Measurements from ENCODE around the gene PIK3CB. TPM values are rescaled to one million over a fixed set of nuclear protein-coding genes. Genes with fewer than 3 reads are reported as not detected.
"Not testable (repeated sequence)": the region's sequence is repeated elsewhere in the genome, so short reads cannot be mapped to it uniquely, and the experiment has no call there.

The PIK3CB gene
- total RNA-seq, 2 donors from 2014 or later, result 22.8 to 42.7 TPM

DNA sequence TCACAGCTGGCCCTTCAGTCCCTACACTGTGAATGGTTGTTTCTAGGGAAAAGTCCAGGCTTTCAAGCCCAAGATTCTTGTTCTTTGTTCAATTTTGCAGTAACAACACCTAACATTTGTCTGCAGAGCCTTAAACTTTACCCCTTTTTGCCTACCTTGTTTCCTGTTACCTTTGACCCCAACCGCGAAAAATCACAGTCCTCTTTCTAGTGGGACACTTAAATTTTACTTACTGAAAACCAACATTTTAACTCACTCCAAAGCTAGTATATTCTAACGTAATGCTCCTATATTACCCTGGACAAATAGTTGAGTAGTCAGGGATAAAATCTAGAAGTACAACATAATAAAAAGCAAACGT is 649 bp upstream of the PIK3CB start:
- ATAC-seq (no peak), DNase-seq (ENCODE audit: low spot score) (no peak)
- no peaks in the 10 kb centered on the region for H3K27me3 Mint-ChIP-seq
- H3K4me1 Mint-ChIP-seq (ENCODE audit: low read depth in 2 of 2), result peaks cover 20 to 21% of the 10 kb centered on the region in 2 donors
- no peaks in the 10 kb centered on the region for H3K9me3 Mint-ChIP-seq
- peaks cover 6% of the 10 kb centered on the region for H3K36me3 Mint-ChIP-seq
- peak overlapping the region; percentile 83 to 99 for H3K27ac Mint-ChIP-seq
- peak overlapping the region; percentile 93 for H3K4me3 Mint-ChIP-seq

DNA sequence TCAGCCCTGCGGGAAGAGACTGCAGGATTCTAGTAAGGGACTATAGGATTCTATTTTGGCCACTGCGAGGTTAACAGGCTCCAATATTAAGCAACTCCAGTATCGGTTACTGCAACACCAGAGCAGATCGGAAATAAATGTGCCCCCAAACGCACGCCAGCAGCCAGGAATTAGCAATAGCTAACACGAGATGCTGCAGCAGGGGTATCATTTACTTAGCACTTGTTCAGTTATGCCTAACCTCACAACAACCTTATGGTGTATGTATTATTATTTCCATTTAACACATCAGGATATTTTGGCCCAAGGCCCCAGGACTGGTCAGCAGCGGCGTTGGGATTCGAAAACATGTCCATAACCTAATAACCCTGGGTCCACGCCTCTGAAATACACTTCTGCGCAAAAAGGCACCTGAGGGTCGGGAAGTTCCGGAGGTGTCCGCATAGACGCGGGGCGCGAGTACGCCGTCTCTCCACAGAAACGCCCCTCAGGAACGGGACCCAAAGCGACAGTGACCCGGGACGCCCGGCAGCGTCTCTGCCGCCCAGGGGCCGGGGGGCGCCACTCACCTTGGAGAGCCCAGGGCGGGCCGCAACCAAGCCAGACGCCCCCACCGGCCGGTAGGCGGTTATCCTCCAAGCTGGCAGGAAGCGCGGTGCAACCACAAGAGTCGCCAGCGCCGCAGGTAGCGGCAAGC is 681 bp downstream of the PIK3CB start:
- peak; percentile 10 to 68 for ATAC-seq
- peak; percentile 75 for DNase-seq (ENCODE audit: low spot score)
- Mint-ChIP-seq H3K27me3 (no peaks in the 10 kb centered on the region), H3K4me3 (peak overlapping the region; percentile 93), H3K9me3 (no peaks in the 10 kb centered on the region), H3K27ac (peak overlapping the region; percentile 89 to 93), H3K4me1 (ENCODE audit: low read depth in 2 of 2) (peaks cover 21 to 23% of the 10 kb centered on the region in 2 donors), H3K36me3 (peaks cover 6% of the 10 kb centered on the region)

DNA sequence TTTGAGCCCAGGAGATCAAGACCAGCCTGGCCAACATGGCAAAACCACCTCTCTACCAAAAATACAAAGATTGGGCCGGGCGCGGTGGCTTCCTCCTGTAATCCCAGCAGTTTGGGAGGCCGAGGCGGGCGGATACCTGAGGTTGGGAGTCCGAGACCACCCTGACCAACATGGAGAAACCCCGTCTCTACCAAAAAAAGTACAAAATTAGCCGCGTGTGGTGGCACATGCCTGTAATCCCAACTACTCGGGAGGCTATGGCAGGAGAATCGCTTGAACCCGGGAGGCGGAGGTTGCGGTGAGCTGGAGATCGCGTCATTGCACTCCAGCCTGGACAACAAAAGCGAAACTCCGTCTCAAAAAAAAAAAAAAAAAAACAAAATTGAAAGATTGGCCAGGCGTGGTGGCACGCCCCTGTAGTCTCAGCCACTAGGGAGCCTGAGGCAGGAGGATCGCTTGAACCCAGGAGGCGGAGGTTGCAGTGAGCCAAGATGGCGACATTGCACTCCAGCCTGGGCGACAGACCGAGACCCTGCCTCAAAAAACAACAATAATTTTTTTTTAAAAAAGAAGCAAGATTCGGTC is 2.2 kb downstream of the PIK3CB start:
- ATAC-seq; H3K9me3 Mint-ChIP-seq; H3K27me3 Mint-ChIP-seq; DNase-seq (ENCODE audit: low spot score); H3K36me3 Mint-ChIP-seq; H3K4me3 Mint-ChIP-seq: not testable (repeated sequence)
- Mint-ChIP-seq H3K27ac (peak overlapping the region in 1 of 2 donors; percentile 35), H3K4me1 (ENCODE audit: low read depth in 2 of 2) (peaks cover 21 to 23% of the 10 kb centered on the region in 2 donors)

DNA sequence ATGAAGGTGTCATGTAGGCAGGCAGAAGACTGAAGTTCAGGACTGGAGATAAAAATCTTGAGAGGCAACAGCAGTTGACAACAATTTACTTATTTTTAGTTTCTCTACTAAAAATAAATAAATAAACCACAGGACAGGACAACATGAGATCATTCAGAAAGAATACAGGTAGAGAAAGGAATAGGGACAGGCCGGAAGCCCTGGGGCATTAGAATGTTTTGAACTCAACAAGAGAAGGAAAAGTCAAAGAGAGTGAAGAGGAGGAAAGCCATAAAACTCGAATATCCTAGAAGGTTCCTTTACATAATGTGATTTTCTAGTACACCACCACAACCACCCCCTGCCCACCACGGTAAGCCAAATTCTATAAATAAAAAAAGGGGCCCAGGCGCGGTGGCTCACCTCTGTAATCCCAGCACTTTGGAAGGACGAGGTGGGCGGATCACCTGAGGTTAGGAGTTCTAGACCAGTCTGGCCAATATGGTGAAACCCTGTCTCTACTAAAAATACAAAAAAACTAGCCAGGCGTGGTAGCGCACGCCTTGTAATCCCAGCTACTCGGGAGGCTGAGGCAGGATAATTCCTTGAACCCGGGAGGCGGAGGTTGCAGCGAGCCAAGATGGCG is 4.7 kb downstream of the PIK3CB start:
- DNase-seq (ENCODE audit: low spot score) (no peak), ATAC-seq (no peak)
- Mint-ChIP-seq H3K36me3 (peaks cover 6% of the 10 kb centered on the region), H3K27ac (peak overlapping the region in 1 of 2 donors; percentile 24), H3K27me3 (no peaks in the 10 kb centered on the region), H3K4me1 (ENCODE audit: low read depth in 2 of 2) (peaks cover 15 to 17% of the 10 kb centered on the region in 2 donors), H3K4me3 (no peak overlapping the region), H3K9me3 (no peaks in the 10 kb centered on the region)

DNA sequence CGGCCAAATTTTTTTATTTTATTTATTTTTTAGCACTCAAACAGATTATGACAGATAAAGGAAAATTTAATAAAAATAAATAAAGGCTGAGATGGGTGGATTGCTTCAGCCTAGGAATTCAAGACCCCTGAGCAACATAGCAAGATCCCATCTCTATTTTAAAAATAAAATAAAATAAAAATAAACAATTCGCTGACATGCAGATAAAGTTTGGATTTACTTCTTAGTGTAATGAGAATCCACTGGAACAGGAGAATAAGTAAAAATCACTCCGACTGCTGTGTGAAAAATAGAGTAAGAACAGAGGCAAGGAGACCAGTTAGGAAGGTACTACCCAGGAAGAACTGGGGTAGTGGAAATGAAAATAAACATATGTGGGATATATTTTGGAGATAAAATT is 5.6 kb downstream of the PIK3CB start:
- Mint-ChIP-seq H3K27ac (no peak overlapping the region), H3K36me3 (peaks cover 10% of the 10 kb centered on the region), H3K4me3 (no peak overlapping the region), H3K4me1 (ENCODE audit: low read depth in 2 of 2) (peaks cover 14 to 16% of the 10 kb centered on the region in 2 donors), H3K9me3 (no peaks in the 10 kb centered on the region), H3K27me3 (no peaks in the 10 kb centered on the region)
- no peak for ATAC-seq
- no peak for DNase-seq (ENCODE audit: low spot score)

DNA sequence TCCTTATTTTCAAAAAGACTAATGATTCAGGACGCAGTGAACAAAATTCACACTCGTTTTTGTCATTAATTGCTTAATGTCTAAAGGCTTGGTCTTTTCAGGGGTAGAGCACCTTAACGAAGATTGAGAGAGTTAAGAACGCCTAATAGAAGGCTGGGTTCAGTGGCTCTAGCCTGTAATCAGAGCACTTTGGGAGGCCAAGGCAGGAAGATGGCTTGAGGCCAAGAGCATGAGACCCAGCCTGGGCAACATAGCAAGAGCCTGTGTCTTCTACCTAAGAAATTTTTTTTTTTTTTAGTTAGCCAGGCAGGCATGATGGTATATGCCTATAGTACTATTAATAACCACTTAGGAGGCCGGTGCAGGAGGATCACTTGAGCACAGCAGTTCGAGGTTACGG is 7.5 kb downstream of the PIK3CB start:
- DNase-seq (ENCODE audit: low spot score) (no peak), ATAC-seq (no peak)
- H3K27me3 Mint-ChIP-seq, result no peaks in the 10 kb centered on the region
- H3K4me1 Mint-ChIP-seq (ENCODE audit: low read depth in 2 of 2), result peaks cover 5 to 7% of the 10 kb centered on the region in 2 donors
- no peaks in the 10 kb centered on the region for H3K9me3 Mint-ChIP-seq
- H3K36me3 Mint-ChIP-seq, result peaks cover 4% of the 10 kb centered on the region
- H3K27ac Mint-ChIP-seq, result no peak overlapping the region
- H3K4me3 Mint-ChIP-seq, result no peak overlapping the region

DNA sequence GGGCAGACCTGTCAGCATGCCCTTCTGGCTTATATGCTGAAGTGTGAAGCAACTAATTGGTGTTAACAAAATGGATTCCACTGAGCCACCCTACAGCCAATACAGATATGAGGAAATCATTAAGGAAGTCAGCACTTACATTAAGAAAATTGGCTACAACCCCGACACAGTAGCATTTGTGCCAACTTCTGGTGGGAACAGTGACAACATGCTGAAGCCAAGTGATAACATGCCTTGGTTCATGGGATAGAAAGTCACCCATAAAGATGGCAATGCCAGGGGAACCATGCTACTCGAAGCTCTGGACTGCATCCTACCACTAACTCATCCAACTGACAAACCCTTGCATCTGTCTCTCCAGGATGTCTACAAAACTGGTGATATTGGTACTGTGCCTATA is 9.4 kb downstream of the PIK3CB start:
- no peaks in the 10 kb centered on the region for H3K9me3 Mint-ChIP-seq
- peaks cover 0 to 3% of the 10 kb centered on the region in 2 donors for H3K4me1 Mint-ChIP-seq (ENCODE audit: low read depth in 2 of 2)
- H3K27ac Mint-ChIP-seq, result no peak overlapping the region
- H3K4me3 Mint-ChIP-seq, result no peak overlapping the region
- no peaks in the 10 kb centered on the region for H3K27me3 Mint-ChIP-seq
- ATAC-seq (no peak), DNase-seq (ENCODE audit: low spot score) (no peak)
- peaks cover 4% of the 10 kb centered on the region for H3K36me3 Mint-ChIP-seq

DNA sequence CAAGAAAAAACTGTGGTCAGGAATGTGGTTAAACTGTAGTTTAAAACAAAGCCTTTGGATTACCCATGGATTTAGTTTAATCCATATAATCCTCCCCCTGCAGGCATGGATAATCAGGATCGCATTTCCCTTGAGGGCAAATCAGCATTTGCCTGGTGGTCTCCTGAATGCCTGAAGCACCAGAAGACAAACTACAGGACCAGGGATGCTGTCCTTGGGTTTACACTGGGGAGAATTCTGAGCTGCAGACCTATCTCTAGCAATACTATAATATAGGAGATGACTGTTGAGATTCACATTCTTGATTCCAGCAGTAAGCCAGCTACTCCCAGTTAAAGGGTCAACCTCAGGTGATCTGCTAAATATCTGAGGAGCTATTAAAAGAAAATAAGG is 10.6 kb downstream of the PIK3CB start:
- ATAC-seq, result no peak
- Mint-ChIP-seq H3K4me1 (ENCODE audit: low read depth in 2 of 2) (peaks cover 0 to 4% of the 10 kb centered on the region in 2 donors), H3K9me3 (no peaks in the 10 kb centered on the region), H3K27me3 (no peaks in the 10 kb centered on the region), H3K27ac (no peak overlapping the region), H3K4me3 (no peak overlapping the region), H3K36me3 (peaks cover 4% of the 10 kb centered on the region)
- no peak for DNase-seq (ENCODE audit: low spot score)

DNA sequence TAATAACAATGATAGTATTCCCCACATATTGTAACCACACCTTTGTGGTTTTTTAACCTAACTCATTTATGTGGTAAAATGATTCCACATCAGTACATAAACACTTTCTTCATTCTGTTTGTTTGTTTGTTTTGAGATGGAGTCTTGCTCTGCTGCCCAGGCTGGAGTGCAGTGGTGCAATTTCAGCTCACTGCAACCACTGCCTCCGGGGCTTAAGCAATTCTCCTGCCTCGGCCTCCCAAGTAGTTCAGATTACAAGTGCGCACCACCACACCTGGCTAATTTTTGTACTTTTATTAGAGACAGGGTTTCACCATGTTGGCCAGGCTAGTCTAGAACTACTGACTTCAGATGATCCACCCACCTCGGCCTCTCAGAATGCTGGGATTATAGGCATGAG is 14.3 kb downstream of the PIK3CB start:
- H3K27ac Mint-ChIP-seq; H3K4me1 Mint-ChIP-seq (ENCODE audit: low read depth in 2 of 2); H3K36me3 Mint-ChIP-seq: not testable (repeated sequence)

DNA sequence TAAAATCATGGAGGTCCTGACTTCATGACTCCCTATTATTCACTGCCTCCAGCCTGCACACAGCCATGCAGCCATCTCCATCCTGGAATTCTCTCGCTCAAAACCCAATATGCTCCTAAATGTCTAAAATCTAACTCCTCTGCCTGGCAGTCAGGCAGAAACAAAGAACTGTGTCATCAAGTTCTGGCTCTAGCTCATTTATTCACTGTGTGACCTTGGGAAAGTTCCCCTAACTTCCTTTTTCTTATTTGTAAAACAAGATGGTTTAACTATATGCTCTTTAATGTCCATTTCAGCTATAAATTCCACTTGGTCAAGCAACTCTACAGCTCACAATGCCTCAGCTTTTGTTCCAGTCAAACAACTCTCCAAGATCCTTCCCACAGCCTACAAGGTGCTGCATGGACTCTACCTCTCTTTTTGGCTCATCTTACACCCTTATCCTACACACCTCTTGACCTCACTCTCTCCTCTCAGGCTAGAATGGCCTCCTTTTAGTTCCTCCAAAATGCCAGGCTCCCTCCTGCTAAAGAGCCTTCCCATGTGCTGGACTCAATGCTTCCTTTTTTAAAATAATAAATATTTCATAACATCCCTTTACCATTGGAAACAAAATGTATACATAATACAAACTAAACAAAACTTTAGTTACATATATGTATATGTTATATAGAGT is 16.4 kb downstream of the PIK3CB start:
- H3K36me3 Mint-ChIP-seq, result no peaks in the 10 kb centered on the region
- peaks cover 13 to 19% of the 10 kb centered on the region in 2 donors for H3K4me1 Mint-ChIP-seq (ENCODE audit: low read depth in 2 of 2)
- DNase-seq (ENCODE audit: low spot score) (no peak), ATAC-seq (no peak)
- no peaks in the 10 kb centered on the region for H3K27me3 Mint-ChIP-seq
- no peaks in the 10 kb centered on the region for H3K9me3 Mint-ChIP-seq
- no peak overlapping the region for H3K4me3 Mint-ChIP-seq
- H3K27ac Mint-ChIP-seq, result no peak overlapping the region

More for the DNA sequence above, 14.3 kb downstream of the PIK3CB start:
- H3K9me3 Mint-ChIP-seq; H3K27me3 Mint-ChIP-seq; ATAC-seq; DNase-seq (ENCODE audit: low spot score); H3K4me3 Mint-ChIP-seq: not testable (repeated sequence)

DNA sequence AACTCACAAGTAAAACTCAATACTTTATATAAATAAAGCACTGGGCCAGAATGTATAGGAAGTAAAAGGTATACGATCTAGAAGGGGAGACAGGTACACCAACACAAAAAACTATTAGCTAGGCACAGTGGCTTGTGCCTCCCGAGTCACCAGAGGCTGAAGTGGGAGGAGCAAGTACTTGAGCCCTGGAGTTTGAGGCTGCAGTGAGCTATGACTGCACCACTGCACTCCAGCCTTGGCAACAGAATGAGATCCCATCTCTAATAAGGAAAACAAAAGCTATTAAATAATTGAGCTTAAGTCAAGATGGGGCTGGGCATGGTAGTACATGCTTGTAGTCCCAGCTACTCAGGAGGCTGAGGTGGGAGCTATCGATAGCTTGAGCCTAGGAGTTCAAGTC is 17.0 kb downstream of the PIK3CB start:
- DNase-seq (ENCODE audit: low spot score) (no peak), ATAC-seq (no peak)
- no peaks in the 10 kb centered on the region for H3K27me3 Mint-ChIP-seq
- H3K9me3 Mint-ChIP-seq, result no peaks in the 10 kb centered on the region
- peaks cover 13 to 19% of the 10 kb centered on the region in 2 donors for H3K4me1 Mint-ChIP-seq (ENCODE audit: low read depth in 2 of 2)
- no peaks in the 10 kb centered on the region for H3K36me3 Mint-ChIP-seq
- no peak overlapping the region for H3K4me3 Mint-ChIP-seq
- H3K27ac Mint-ChIP-seq, result no peak overlapping the region

DNA sequence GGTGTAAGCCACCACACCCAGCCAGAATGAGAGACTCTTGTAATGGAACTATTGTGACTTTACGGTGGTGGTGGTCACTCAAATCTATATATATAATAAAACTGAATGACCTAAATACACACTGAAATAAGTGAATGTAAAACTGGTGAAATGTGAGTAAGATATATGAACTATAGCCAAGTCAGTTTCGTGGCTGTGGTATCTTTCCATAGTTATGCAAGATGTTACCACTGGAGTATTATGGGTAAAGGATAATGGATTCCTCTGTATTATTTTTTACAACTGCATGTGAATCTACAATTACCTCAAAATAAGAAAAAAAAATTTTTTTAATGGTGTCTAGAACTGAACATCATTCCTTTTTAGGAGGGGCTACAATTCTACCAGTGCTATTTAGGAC is 21.9 kb downstream of the PIK3CB start:
- no peak for DNase-seq (ENCODE audit: low spot score)
- Mint-ChIP-seq H3K36me3 (no peaks in the 10 kb centered on the region), H3K27ac (no peak overlapping the region), H3K4me3 (no peak overlapping the region), H3K4me1 (ENCODE audit: low read depth in 2 of 2) (peaks cover 13 to 16% of the 10 kb centered on the region in 2 donors), H3K9me3 (no peaks in the 10 kb centered on the region), H3K27me3 (no peaks in the 10 kb centered on the region)
- ATAC-seq, result no peak

DNA sequence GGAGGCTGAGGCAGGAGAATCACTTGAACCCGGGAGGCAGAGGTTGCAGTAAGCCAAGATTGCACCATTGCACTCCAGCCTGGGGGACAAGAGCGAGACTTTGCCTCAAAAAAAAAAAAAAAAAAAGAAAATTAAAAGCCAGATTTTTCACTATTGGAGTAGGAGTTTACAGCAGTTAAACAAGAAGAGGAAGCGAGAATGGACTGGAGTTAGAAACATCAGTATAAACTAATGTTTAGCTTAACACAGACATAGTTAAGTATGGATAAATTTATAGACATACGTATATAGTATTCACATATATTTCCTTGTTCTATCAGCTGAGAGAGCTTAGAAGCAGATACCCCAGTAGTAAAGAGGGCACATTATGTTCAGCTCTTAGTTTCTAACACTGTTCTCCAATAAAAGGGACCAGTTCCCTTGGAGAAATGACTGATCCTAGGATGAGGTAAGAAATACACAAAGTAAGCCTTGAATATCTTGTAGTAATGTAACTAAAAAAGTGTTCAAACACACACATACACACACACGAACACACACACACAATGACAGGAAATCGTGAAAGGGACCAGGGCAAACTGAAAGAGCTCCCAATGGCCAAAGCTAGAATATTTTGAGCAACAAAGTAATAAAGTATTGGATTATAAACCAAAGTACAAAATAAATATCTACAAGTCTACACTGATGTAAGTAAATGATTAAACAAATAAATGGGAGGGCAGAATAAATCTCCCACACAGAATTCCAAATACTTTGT is 25.1 kb downstream of the PIK3CB start:
- DNase-seq (ENCODE audit: low spot score) (no peak), ATAC-seq (no peak)
- Mint-ChIP-seq H3K27me3 (no peaks in the 10 kb centered on the region), H3K27ac (no peak overlapping the region), H3K36me3 (no peaks in the 10 kb centered on the region), H3K4me1 (ENCODE audit: low read depth in 2 of 2) (peaks cover 4 to 10% of the 10 kb centered on the region in 2 donors), H3K4me3 (no peak overlapping the region), H3K9me3 (no peaks in the 10 kb centered on the region)

All from natural killer cell treated with Interleukin-12 subunit alpha and Interleukin-12 subunit beta and Interleukin-15 and Interleukin-18, amount 100 ng/mL, for 72 hours (primary cell).